ENCODE measurements around the gene INO80B. TPM values are rescaled to one million over a fixed set of nuclear protein-coding genes. Genes with fewer than 3 reads are reported as not detected.
A peak's percentile ranks its signal among the peaks of the same experiment; 100 is the strongest.
"Not testable (repeated sequence)": the region's sequence is repeated elsewhere in the genome, so short reads cannot be mapped to it uniquely, and the experiment has no call there.

The INO80B gene
- polyA plus RNA-seq, 1 donor (not counting 4 experiments of a cell fraction or from before 2014, with no cell fraction given): 18.8 TPM

DNA sequence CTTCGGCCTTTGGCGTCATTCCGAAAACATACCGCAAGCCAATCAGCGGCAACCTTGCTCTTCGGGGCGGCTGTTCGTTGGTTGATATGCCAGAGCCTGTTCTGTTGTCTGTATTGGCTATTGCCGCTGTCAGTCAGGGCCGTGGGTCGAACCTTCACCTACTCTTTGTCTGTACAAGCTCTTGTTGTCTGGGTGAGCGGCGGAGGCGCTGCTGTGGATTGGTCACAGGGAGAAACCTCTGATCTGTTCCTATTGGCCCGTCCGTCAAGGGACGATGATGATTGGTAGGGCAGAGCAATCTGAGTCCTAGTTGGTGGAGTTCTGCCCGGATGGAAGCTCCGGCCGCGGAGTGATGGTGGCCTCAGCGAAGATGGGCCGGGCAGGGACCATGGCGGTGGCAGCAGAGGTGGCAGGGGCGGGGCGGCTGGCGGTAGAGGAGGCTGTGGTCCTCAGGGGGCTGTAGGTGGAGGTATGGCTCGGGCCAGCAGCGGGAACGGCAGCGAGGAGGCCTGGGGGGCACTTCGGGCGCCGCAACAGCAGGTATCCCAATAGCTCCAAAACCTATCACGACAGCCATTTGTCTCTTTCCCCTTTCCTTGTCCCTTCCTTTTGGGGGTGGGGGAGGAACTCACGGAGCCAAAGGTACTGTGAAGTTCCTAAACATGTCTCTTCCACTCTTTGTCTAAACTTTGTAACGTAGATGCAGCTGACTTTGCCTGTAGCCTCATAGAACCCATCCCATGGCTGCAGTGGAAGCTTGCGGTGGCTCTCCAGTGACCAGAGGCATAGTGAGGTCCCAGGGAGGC, 3.4 kb downstream of the INO80B start, which contains the start of gene WBP1:
Gene WBP1 (plus strand): TSS at position 307 of the 806 bp plus-strand sequence. CDS start 165 bp downstream, at position 472.
- H3K9me1 ChIP-seq (ENCODE audit: control insufficient read depth, extremely low read depth, insufficient read depth, low read length): no peaks in the 10 kb centered on the region
- H3K4me3 ChIP-seq (ENCODE audit: control insufficient read depth in 2 of 3, extremely low read depth in 1 of 3, insufficient read depth in 2 of 3, low read depth in 1 of 3, low read length in 3 of 3): peak within 1 kb of the TSS; percentile 67 to 79 (median 79)
- no peaks in the 10 kb centered on the region for H3K9me3 ChIP-seq (ENCODE audit: control insufficient read depth, low read depth, low read length)
- H3K27me3 ChIP-seq (ENCODE audit: control insufficient read depth, extremely low read depth, insufficient read depth, low read length): no peaks in the 10 kb centered on the region
- peaks cover 12 to 23% of the 10 kb centered on the region in 2 experiments for H3K36me3 ChIP-seq (ENCODE audit: control insufficient read depth in 2 of 2, extremely low read depth in 1 of 2, insufficient read depth in 2 of 2, low read length in 2 of 2)
- H3K9ac ChIP-seq (ENCODE audit: control insufficient read depth, extremely low read depth, insufficient read depth, low read length): peak within 1 kb of the TSS; percentile 95
- FAIRE-seq (peak; percentile 81), DNase-seq (ENCODE audit: low read depth, low spot score) (peak; percentile 100)
- peak within 1 kb of the TSS; percentile 58 for H2AFZ ChIP-seq (ENCODE audit: control insufficient read depth, low read length)
- H3K79me2 ChIP-seq (ENCODE audit: control insufficient read depth, insufficient read depth, low read length): peaks cover 24% of the 10 kb centered on the region
- dilution Hi-C loops (cut with MboI; ENCODE audit: extremely low pct_ligation_motif_present, low sequenced_read_pairs): no loop called here
- peak within 1 kb of the TSS; percentile 96 for H3K27ac ChIP-seq (ENCODE audit: control insufficient read depth, insufficient read depth, low read length)
- H3K4me2 ChIP-seq (ENCODE audit: control insufficient read depth, extremely low read depth, insufficient read depth, low read depth, low read length): peak within 1 kb of the TSS; percentile 84
- peaks cover 21% of the 10 kb centered on the region for H3K4me1 ChIP-seq (ENCODE audit: control insufficient read depth, extremely low read depth, insufficient read depth, low read length)
- no peak for TF ChIP-seq EZH2 (IDR thresholded peaks at IDR 0.05; ENCODE audit: low read length)
- TF ChIP-seq, protein P1, sequence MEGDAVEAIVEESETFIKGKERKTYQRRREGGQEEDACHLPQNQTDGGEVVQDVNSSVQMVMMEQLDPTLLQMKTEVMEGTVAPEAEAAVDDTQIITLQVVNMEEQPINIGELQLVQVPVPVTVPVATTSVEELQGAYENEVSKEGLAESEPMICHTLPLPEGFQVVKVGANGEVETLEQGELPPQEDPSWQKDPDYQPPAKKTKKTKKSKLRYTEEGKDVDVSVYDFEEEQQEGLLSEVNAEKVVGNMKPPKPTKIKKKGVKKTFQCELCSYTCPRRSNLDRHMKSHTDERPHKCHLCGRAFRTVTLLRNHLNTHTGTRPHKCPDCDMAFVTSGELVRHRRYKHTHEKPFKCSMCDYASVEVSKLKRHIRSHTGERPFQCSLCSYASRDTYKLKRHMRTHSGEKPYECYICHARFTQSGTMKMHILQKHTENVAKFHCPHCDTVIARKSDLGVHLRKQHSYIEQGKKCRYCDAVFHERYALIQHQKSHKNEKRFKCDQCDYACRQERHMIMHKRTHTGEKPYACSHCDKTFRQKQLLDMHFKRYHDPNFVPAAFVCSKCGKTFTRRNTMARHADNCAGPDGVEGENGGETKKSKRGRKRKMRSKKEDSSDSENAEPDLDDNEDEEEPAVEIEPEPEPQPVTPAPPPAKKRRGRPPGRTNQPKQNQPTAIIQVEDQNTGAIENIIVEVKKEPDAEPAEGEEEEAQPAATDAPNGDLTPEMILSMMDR (optimal IDR thresholded peaks at IDR 0.05 in 1 of 3, IDR thresholded peaks at IDR 0.05 in 1 of 3, conservative IDR thresholded peaks at IDR 0.05 in 1 of 3; ENCODE audit: extremely low read depth in 1 of 3, insufficient read depth in 2 of 3, low read length in 3 of 3): no peak
- no peaks in the 10 kb centered on the region for H4K20me1 ChIP-seq (ENCODE audit: control insufficient read depth, extremely low read depth, insufficient read depth, low read length)

DNA sequence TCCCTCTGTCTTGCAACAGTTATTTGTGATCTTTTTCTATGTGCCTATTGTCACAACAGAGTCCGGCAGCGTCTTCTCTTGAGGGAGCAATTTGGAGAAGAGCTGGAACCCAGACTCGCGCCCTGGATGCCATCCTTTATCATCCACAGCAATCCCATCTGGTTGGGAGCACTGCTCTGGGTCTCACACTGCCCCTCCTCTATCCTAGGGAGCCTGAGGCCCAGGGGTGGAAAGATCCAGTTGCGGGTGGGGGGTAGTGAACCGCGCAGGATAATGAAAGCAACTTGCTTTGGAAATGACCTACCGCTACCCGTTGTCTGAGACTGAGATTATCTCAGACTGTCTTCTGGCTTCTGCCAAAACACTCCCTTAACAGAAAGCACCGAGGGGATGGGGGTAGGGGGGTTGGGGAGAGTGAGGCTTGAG, 4.1 kb downstream of the INO80B start:
- TF ChIP-seq EZH2 (IDR thresholded peaks at IDR 0.05; ENCODE audit: low read length): no peak
- TF ChIP-seq, protein P1 (optimal IDR thresholded peaks at IDR 0.05 in 1 of 3, IDR thresholded peaks at IDR 0.05 in 1 of 3, conservative IDR thresholded peaks at IDR 0.05 in 1 of 3; ENCODE audit: extremely low read depth in 1 of 3, insufficient read depth in 2 of 3, low read length in 3 of 3): no peak
- Histone ChIP-seq H3K36me3 (ENCODE audit: control insufficient read depth in 2 of 2, extremely low read depth in 1 of 2, insufficient read depth in 2 of 2, low read length in 2 of 2) (peaks cover 12 to 25% of the 10 kb centered on the region in 2 experiments), H3K4me2 (ENCODE audit: control insufficient read depth, extremely low read depth, insufficient read depth, low read depth, low read length) (peak overlapping the region; percentile 71), H2AFZ (ENCODE audit: control insufficient read depth, low read length) (no peak overlapping the region), H3K27ac (ENCODE audit: control insufficient read depth, insufficient read depth, low read length) (peak overlapping the region; percentile 45), H4K20me1 (ENCODE audit: control insufficient read depth, extremely low read depth, insufficient read depth, low read length) (no peaks in the 10 kb centered on the region), H3K27me3 (ENCODE audit: control insufficient read depth, extremely low read depth, insufficient read depth, low read length) (no peaks in the 10 kb centered on the region), H3K79me2 (ENCODE audit: control insufficient read depth, insufficient read depth, low read length) (peaks cover 26% of the 10 kb centered on the region), H3K9me1 (ENCODE audit: control insufficient read depth, extremely low read depth, insufficient read depth, low read length) (no peaks in the 10 kb centered on the region), H3K9me3 (ENCODE audit: control insufficient read depth, low read depth, low read length) (no peaks in the 10 kb centered on the region), H3K4me1 (ENCODE audit: control insufficient read depth, extremely low read depth, insufficient read depth, low read length) (peaks cover 21% of the 10 kb centered on the region), H3K4me3 (ENCODE audit: control insufficient read depth in 2 of 3, extremely low read depth in 1 of 3, insufficient read depth in 2 of 3, low read depth in 1 of 3, low read length in 3 of 3) (peak overlapping the region; percentile 58 to 78 (median 67)), H3K9ac (ENCODE audit: control insufficient read depth, extremely low read depth, insufficient read depth, low read length) (peak overlapping the region; percentile 73)
- FAIRE-seq (no peak), DNase-seq (ENCODE audit: low read depth, low spot score) (no peak)
- dilution Hi-C loops (cut with MboI; ENCODE audit: extremely low pct_ligation_motif_present, low sequenced_read_pairs): no loop called here

DNA sequence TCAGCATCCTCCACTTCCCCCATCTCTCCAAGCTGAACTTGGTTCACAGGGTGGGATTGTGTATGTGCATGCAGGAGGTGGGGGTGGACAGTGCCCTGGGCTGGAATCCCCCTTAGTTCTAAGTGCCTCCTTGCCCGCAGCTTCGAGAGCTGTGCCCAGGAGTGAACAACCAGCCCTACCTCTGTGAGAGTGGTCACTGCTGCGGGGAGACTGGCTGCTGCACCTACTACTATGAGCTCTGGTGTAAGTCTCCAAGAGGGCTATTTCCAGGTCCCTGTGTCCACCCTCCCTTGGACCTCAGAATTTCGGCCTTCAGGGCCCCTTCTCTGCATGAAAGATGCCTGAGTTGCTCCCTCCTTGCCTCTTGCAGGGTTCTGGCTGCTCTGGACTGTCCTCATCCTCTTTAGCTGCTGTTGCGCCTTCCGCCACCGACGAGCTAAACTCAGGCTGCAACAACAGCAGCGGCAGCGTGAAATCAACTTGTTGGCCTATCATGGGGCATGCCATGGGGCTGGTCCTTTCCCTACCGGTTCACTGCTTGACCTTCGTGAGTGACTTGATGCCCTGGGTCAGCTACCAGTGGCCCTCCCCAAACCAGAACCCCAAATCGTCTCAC, 4.7 kb downstream of the INO80B start:
- H2AFZ ChIP-seq (ENCODE audit: control insufficient read depth, low read length); H4K20me1 ChIP-seq (ENCODE audit: control insufficient read depth, extremely low read depth, insufficient read depth, low read length); H3K27me3 ChIP-seq (ENCODE audit: control insufficient read depth, extremely low read depth, insufficient read depth, low read length); DNase-seq (ENCODE audit: low read depth, low spot score); H3K27ac ChIP-seq (ENCODE audit: control insufficient read depth, insufficient read depth, low read length); FAIRE-seq; H3K9ac ChIP-seq (ENCODE audit: control insufficient read depth, extremely low read depth, insufficient read depth, low read length); H3K9me3 ChIP-seq (ENCODE audit: control insufficient read depth, low read depth, low read length); H3K9me1 ChIP-seq (ENCODE audit: control insufficient read depth, extremely low read depth, insufficient read depth, low read length); dilution Hi-C loops (cut with MboI; ENCODE audit: extremely low pct_ligation_motif_present, low sequenced_read_pairs): not testable (repeated sequence)
- H3K36me3 ChIP-seq (ENCODE audit: control insufficient read depth in 2 of 2, extremely low read depth in 1 of 2, insufficient read depth in 2 of 2, low read length in 2 of 2): peaks cover 12 to 25% of the 10 kb centered on the region in 2 experiments
- H3K79me2 ChIP-seq (ENCODE audit: control insufficient read depth, insufficient read depth, low read length): peaks cover 33% of the 10 kb centered on the region
- H3K4me1 ChIP-seq (ENCODE audit: control insufficient read depth, extremely low read depth, insufficient read depth, low read length): peaks cover 17% of the 10 kb centered on the region
- peak overlapping the region; percentile 71 for H3K4me2 ChIP-seq (ENCODE audit: control insufficient read depth, extremely low read depth, insufficient read depth, low read depth, low read length)
- H3K4me3 ChIP-seq (ENCODE audit: control insufficient read depth in 2 of 3, extremely low read depth in 1 of 3, insufficient read depth in 2 of 3, low read depth in 1 of 3, low read length in 3 of 3): peak overlapping the region in 2 of 3 experiments; percentile 23 to 67

Measured in keratinocyte (primary cell).